IMR-90 (cell line): ENCODE results near the gene ZNF316. TPM values are rescaled to one million over a fixed set of nuclear protein-coding genes. Genes with fewer than 3 reads are reported as not detected.
"Not testable (repeated sequence)": the region's sequence is repeated elsewhere in the genome, so short reads cannot be mapped to it uniquely, and the experiment has no call there.

ENCODE experiments used
- ATAC-seq: fragments of 200-7000 bp; cut with Tn5 transposase; 2 replicates; pipeline ENCODE4 v1.9.1; 2020; ENCODE audit warnings: low read depth, mild to moderate bottlenecking, moderate library complexity
- BruUV-seq: library from RNA; stranded (reverse); fragments of 400-500 nt; replicated peaks from 2 replicates; lab custom pipeline; 2021; lab: Mats Ljungman, UMichigan
- CTCF ChIA-PET: fragments of 300-600 bp; formaldehyde crosslinking; extraction: SDS; loops from one replicate; lab custom pipeline; 2021; ENCODE audit warnings: antibody characterized with exemption; lab: Yijun Ruan, JAX
- POLR2A ChIA-PET: fragments of 300-600 bp; sonication (Branson Sonifier 250); formaldehyde crosslinking; loops from one replicate; lab custom pipeline; 2022; ENCODE audit warnings: antibody characterized with exemption; ENCODE audit not compliant: unreplicated experiment; lab: Charles Lee
- DNase-seq: peaks from one replicate; pipeline ENCODE4 v3.0.0; 2013
- H2AFZ ChIP-seq: replicated peaks from 2 replicates; pipeline ENCODE3; 2013; ENCODE audit warnings: low read length, mild to moderate bottlenecking; ENCODE audit not compliant: poor library complexity
- H2AK5ac ChIP-seq: 2 replicates; pipeline ENCODE4 v1.6.1; 2013; ENCODE audit warnings: low read depth, low read length, inconsistent platforms
- H2AK9ac ChIP-seq: replicated peaks from 2 replicates; pipeline ENCODE3; 2013; ENCODE audit warnings: mild to moderate bottlenecking, low read depth, low read length, moderate library complexity; ENCODE audit not compliant: poor library complexity
- H2BK120ac ChIP-seq: 2 replicates; pipeline ENCODE4 v1.6.1; 2013; ENCODE audit warnings: low read depth, low read length, inconsistent platforms
- H2BK15ac ChIP-seq: 3 replicates; pipeline ENCODE4 v1.6.1; 2013; ENCODE audit warnings: low read depth, low read length, inconsistent platforms
- H2BK20ac ChIP-seq: 2 replicates; pipeline ENCODE4 v1.6.1; 2013; ENCODE audit warnings: low read depth, mild to moderate bottlenecking, inconsistent platforms, low read length, moderate library complexity
- H2BK5ac ChIP-seq: 2 replicates; pipeline ENCODE4 v1.6.1; 2013; ENCODE audit warnings: mild to moderate bottlenecking, low read depth, low read length, inconsistent platforms; ENCODE audit not compliant: poor library complexity, severe bottlenecking
- H3K14ac ChIP-seq: replicated peaks from 2 replicates; pipeline ENCODE4 v1.6.1; 2013; ENCODE audit warnings: low read depth, low read length, inconsistent platforms
- H3K18ac ChIP-seq: 2 replicates; pipeline ENCODE4 v1.6.1; 2013; ENCODE audit warnings: low read depth, low read length, control low read depth
- H3K23ac ChIP-seq: 2 replicates; pipeline ENCODE4 v1.6.1; 2013; ENCODE audit warnings: low read depth, low read length, inconsistent platforms
- H3K27ac ChIP-seq: 2 replicates; pipeline ENCODE4 v1.5.1; 2013; ENCODE audit warnings: mild to moderate bottlenecking, control low read depth, low read length; ENCODE audit not compliant: insufficient read depth
- H3K27me3 ChIP-seq: 2 replicates; pipeline ENCODE4 v1.6.1; 2013; ENCODE audit warnings: low read length; ENCODE audit not compliant: control insufficient read depth, insufficient read depth
- H3K36me3 ChIP-seq: 2 replicates; pipeline ENCODE4 v1.6.1; 2013; ENCODE audit warnings: low read length, mixed read lengths; ENCODE audit not compliant: control insufficient read depth, insufficient read depth
- H3K4ac ChIP-seq: 2 replicates; pipeline ENCODE4 v1.6.1; 2013; ENCODE audit warnings: low read depth, low read length, inconsistent platforms
- H3K4me1 ChIP-seq: 2 replicates; pipeline ENCODE4 v1.6.1; 2013; ENCODE audit warnings: low read length, mixed read lengths; ENCODE audit not compliant: control insufficient read depth, insufficient read depth
- H3K4me2 ChIP-seq: 2 replicates; pipeline ENCODE4 v1.6.1; 2013; ENCODE audit warnings: low read depth, mild to moderate bottlenecking, control low read depth, low read length, moderate library complexity
- H3K4me3 ChIP-seq: 2 replicates; pipeline ENCODE4 v1.5.1; 2013; ENCODE audit warnings: low read depth, mild to moderate bottlenecking, control low read depth, low read length, moderate library complexity; ENCODE audit not compliant: insufficient read depth
- H3K56ac ChIP-seq: 2 replicates; pipeline ENCODE4 v1.6.1; 2013; ENCODE audit warnings: low read length, inconsistent platforms; ENCODE audit not compliant: insufficient read depth; ENCODE audit errors: extremely low read depth
- H3K79me1 ChIP-seq, 2 experiments: 2 replicates each; pipeline ENCODE4 v1.6.1; 2013; ENCODE audit warnings: low read length in 2 of 2, inconsistent platforms in 1 of 2, low read depth in 1 of 2
- H3K9ac ChIP-seq: 2 replicates; pipeline ENCODE4 v1.6.1; 2013; ENCODE audit warnings: low read depth, low read length, control low read depth
- H3K9me1 ChIP-seq: 2 replicates; pipeline ENCODE4 v1.6.1; 2013; ENCODE audit warnings: low read length, inconsistent platforms; ENCODE audit not compliant: insufficient read depth
- H3K9me3 ChIP-seq: 2 replicates; pipeline ENCODE4 v1.6.1; 2013; ENCODE audit warnings: low read length; ENCODE audit not compliant: control insufficient read depth, insufficient read depth
- H4K20me1 ChIP-seq: 2 replicates; pipeline ENCODE4 v1.6.1; 2013; ENCODE audit warnings: low read length, inconsistent platforms; ENCODE audit not compliant: insufficient read depth
- H4K5ac ChIP-seq: 2 replicates; pipeline ENCODE4 v1.6.1; 2013; ENCODE audit warnings: mild to moderate bottlenecking, low read depth, low read length, control low read depth
- H4K8ac ChIP-seq, 2 experiments: 2 replicates each; pipeline ENCODE4 v1.6.1; 2013; ENCODE audit warnings: low read depth in 2 of 2, low read length in 2 of 2, control low read depth in 1 of 2, inconsistent platforms in 1 of 2
- H4K91ac ChIP-seq: 2 replicates; pipeline ENCODE4 v1.6.1; 2013; ENCODE audit warnings: low read depth, low read length, inconsistent platforms; ENCODE audit not compliant: insufficient read depth
- WGBS, 2 experiments: methylation state at CpG; one replicate each; pipeline versions ENCODE4 v1.1.5 to v1.1.7; 2013; ENCODE audit warnings: missing lambda C conversion rate in 2 of 2; ENCODE audit not compliant: insufficient read length in 1 of 2; ENCODE audit errors: extremely low coverage in 2 of 2; 5-methylcytosine and 5-hydroxymethylcytosine counted together
- dilution Hi-C: fragments of 300-500 bp; cut with HindIII; formaldehyde crosslinking; loops from one replicate; pipeline ENCODE4 v1.14.3; 2018; ENCODE audit warnings: low sequenced_read_pairs; ENCODE audit not compliant: unreplicated experiment
- in situ Hi-C: fragments of 300-500 bp; cut with MboI; formaldehyde crosslinking; loops from 3 replicates; pipeline ENCODE4 v1.14.3; 2019; ENCODE audit warnings: low sequenced_read_pairs, inconsistent platforms, mixed read lengths
- intact Hi-C: fragments of 100-400 bp; cut with micrococcal nuclease; formaldehyde crosslinking; loops from 2 replicates; pipeline ENCODE4 v1.10.0; 2022
- polyA plus RNA-seq, 3 experiments: library from polyadenylated mRNA; depleted of rRNA; stranded (reverse); fragments of >200 nt; gene quantifications; 2 replicates each; pipeline ENCODE4 v1.2.3, GENCODE V29; 2012; ENCODE audit warnings: low replicate concordance in 1 of 3
- total RNA-seq: library from RNA; depleted of rRNA; stranded (reverse); fragments of >200 nt; gene quantifications from 2 replicates; pipeline ENCODE4 v1.2.3, GENCODE V29; 2012

The ZNF316 gene
- total and polyA plus RNA-seq, 2 of the 4 experiments (the other 2 are of a cell fraction): 3.2 to 7.2 TPM

DNA sequence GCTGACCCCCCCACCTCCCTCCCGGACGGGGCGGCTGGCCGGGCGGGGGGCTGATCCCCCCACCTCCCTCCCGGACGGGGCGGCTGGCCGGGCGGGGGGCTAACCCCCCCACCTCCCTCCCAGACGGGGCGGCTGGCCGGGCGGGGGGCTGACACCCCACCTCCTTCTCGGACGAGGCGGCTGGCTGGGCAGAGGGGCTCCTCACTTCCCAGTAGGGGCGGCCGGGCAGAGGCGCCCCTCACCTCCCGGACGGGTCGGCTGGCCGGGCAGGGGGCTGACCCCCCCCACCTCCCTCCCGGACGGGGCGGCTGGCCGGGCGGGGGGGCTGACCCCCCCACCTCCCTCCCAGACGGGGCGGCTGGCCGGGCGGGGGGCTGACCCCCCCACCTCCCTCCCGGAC lies 33.7 kb downstream of the ZNF316 start:
- H4K8ac ChIP-seq, H3K9ac ChIP-seq, BruUV-seq, ATAC-seq, CTCF ChIA-PET, H2BK5ac ChIP-seq, H2AK5ac ChIP-seq, intact Hi-C loops, H2BK20ac ChIP-seq, H3K18ac ChIP-seq, H2AK9ac ChIP-seq, H3K4me1 ChIP-seq, H4K5ac ChIP-seq, H2AFZ ChIP-seq, H3K4me3 ChIP-seq, H4K91ac ChIP-seq, dilution Hi-C loops, H3K14ac ChIP-seq, H3K9me1 ChIP-seq, H2BK15ac ChIP-seq, H2BK120ac ChIP-seq, H3K4ac ChIP-seq, in situ Hi-C loops, H3K56ac ChIP-seq, POLR2A ChIA-PET, DNase-seq, H3K27me3 ChIP-seq, H3K79me1 ChIP-seq, H4K20me1 ChIP-seq, H3K23ac ChIP-seq, H3K4me2 ChIP-seq, H3K36me3 ChIP-seq, H3K27ac ChIP-seq: not testable (repeated sequence)
- H3K9me3 ChIP-seq: peaks cover 25% of the 10 kb centered on the region
- WGBS, 2 experiments: no CpG with 5 or more reads among the region's 34 CpGs
